ENCODE results near the gene FBXW11.
"Not testable (repeated sequence)": the region's sequence is repeated elsewhere in the genome, so short reads cannot be mapped to it uniquely, and the experiment has no call there.

DNA sequence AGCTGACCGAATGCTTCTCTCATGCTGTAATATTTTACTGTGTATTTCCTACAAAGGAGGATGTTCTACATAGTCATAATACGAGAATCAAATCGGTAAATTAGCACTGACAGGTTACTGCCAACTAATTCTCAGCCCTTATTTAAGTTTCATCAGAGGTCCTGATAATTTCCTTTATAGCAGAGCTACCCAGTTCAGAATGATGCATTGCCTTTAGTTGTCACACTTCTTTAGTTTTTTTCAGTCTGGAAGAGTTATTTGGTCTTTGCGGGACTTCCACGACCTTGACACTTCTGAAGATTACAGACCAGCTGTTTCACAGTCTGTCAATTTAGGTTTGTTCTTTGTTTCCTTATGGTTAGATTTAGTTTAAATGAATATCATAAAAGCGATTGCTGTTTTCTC, 64.3 kb downstream of the FBXW11 start:
- TF ChIP-seq, protein P1, sequence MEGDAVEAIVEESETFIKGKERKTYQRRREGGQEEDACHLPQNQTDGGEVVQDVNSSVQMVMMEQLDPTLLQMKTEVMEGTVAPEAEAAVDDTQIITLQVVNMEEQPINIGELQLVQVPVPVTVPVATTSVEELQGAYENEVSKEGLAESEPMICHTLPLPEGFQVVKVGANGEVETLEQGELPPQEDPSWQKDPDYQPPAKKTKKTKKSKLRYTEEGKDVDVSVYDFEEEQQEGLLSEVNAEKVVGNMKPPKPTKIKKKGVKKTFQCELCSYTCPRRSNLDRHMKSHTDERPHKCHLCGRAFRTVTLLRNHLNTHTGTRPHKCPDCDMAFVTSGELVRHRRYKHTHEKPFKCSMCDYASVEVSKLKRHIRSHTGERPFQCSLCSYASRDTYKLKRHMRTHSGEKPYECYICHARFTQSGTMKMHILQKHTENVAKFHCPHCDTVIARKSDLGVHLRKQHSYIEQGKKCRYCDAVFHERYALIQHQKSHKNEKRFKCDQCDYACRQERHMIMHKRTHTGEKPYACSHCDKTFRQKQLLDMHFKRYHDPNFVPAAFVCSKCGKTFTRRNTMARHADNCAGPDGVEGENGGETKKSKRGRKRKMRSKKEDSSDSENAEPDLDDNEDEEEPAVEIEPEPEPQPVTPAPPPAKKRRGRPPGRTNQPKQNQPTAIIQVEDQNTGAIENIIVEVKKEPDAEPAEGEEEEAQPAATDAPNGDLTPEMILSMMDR (IDR thresholded peaks at IDR 0.05; ENCODE audit: low read depth, low read length, poor library complexity, severe bottlenecking) = not testable (repeated sequence)
- not testable (repeated sequence) for TF ChIP-seq EZH2phosphoT487 (IDR thresholded peaks at IDR 0.05; ENCODE audit: borderline replicate concordance, low read length)
